Measurements from ENCODE around the gene B3GAT2.

B3GAT2 gene

GRCh38 chr6:70863343-70863742 is 93.5 kb downstream of the B3GAT2 start:
- DNase-seq (ENCODE audit: low read depth): no peak
- no peak for TF ChIP-seq CTCF (conservative IDR thresholded peaks at IDR 0.05; ENCODE audit: control insufficient read depth, insufficient read depth, low read depth, low read length)
- H3K4me3 ChIP-seq (ENCODE audit: control insufficient read depth, low read depth, low read length): no peak overlapping the region

GRCh38 chr6:70860920-70861319 is 95.9 kb downstream of the B3GAT2 start:
- TF ChIP-seq CTCF (conservative IDR thresholded peaks at IDR 0.05; ENCODE audit: control insufficient read depth, insufficient read depth, low read depth, low read length): no peak
- no peak for DNase-seq (ENCODE audit: low read depth)
- H3K4me3 ChIP-seq (ENCODE audit: control insufficient read depth, low read depth, low read length): no peak overlapping the region

GRCh38 chr6:70860045-70860444 is 96.8 kb downstream of the B3GAT2 start:
- TF ChIP-seq CTCF (conservative IDR thresholded peaks at IDR 0.05; ENCODE audit: control insufficient read depth, insufficient read depth, low read depth, low read length): no peak
- peak; percentile 25 for DNase-seq (ENCODE audit: low read depth)
- H3K4me3 ChIP-seq (ENCODE audit: control insufficient read depth, low read depth, low read length): no peak overlapping the region

GRCh38 chr6:70857387-70858077 is 99.3 kb downstream of the B3GAT2 start:
- H3K4me3 ChIP-seq (ENCODE audit: control insufficient read depth, low read depth, low read length): no peak overlapping the region
- no peak for TF ChIP-seq CTCF (conservative IDR thresholded peaks at IDR 0.05; ENCODE audit: control insufficient read depth, insufficient read depth, low read depth, low read length)
- DNase-seq (ENCODE audit: low read depth): no peak

- TF ChIP-seq CTCF (conservative IDR thresholded peaks at IDR 0.05; ENCODE audit: control insufficient read depth, insufficient read depth, low read depth, low read length): no peak
- no peak overlapping the region for H3K4me3 ChIP-seq (ENCODE audit: control insufficient read depth, low read depth, low read length)
- no peak for DNase-seq (ENCODE audit: low read depth)
Measured at GRCh38 chr6:70852667-70853246, 104.1 kb downstream of the B3GAT2 start.

- TF ChIP-seq CTCF (conservative IDR thresholded peaks at IDR 0.05; ENCODE audit: control insufficient read depth, insufficient read depth, low read depth, low read length): no peak
- peak; percentile 4 for DNase-seq (ENCODE audit: low read depth)
- H3K4me3 ChIP-seq (ENCODE audit: control insufficient read depth, low read depth, low read length): no peak overlapping the region
Measured at GRCh38 chr6:70849348-70850069, 107.4 kb downstream of the B3GAT2 start.
